ENCODE data around the gene CAMTA1. TPM values are rescaled to one million over a fixed set of nuclear protein-coding genes. Genes with fewer than 3 reads are reported as not detected.

CAMTA1 gene
- total RNA-seq, 2 experiments from 2014 or later, result 43.9 to 73.3 TPM

DNA sequence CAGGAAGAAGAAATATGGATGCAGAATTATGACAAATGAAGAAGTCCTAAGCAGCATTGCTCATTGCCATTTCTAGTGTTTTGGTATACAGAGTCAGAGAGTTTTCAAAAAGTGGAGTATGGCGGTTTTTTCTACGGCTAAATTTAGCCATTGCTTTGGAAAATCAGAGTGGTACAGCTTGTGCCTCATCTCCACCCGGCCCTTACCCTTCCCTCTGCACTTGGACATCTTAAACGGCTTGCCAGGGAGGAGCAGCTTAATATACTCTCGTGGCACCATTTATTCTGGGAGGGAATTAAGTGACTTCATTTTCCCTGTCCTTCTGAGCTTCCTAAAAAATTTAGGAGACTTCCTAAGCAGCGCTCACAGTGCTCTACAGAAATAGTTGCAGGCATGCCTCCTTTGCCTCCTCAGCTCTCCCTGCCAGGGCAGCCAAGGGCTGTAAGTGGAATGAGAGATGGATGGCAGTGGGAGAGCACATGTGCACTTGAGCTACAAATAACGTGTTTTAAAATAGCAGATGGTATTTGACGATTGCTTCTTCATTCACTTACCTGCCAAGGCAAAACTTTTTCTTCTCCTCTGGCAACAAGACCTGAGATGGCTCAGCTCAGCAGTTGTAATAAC is 934.3 kb downstream of the CAMTA1 start:
- TF ChIP-seq EZH2phosphoT487 (IDR thresholded peaks at IDR 0.05; ENCODE audit: borderline replicate concordance, low read depth, low read length), result no peak
- TF ChIP-seq, protein P1, sequence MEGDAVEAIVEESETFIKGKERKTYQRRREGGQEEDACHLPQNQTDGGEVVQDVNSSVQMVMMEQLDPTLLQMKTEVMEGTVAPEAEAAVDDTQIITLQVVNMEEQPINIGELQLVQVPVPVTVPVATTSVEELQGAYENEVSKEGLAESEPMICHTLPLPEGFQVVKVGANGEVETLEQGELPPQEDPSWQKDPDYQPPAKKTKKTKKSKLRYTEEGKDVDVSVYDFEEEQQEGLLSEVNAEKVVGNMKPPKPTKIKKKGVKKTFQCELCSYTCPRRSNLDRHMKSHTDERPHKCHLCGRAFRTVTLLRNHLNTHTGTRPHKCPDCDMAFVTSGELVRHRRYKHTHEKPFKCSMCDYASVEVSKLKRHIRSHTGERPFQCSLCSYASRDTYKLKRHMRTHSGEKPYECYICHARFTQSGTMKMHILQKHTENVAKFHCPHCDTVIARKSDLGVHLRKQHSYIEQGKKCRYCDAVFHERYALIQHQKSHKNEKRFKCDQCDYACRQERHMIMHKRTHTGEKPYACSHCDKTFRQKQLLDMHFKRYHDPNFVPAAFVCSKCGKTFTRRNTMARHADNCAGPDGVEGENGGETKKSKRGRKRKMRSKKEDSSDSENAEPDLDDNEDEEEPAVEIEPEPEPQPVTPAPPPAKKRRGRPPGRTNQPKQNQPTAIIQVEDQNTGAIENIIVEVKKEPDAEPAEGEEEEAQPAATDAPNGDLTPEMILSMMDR (conservative IDR thresholded peaks at IDR 0.05; ENCODE audit: low read length), result no peak
- H3K4me2 ChIP-seq (ENCODE audit: low read length), result no peak overlapping the region
- no peaks in the 10 kb centered on the region for H3K9me3 ChIP-seq (ENCODE audit: low read length)
- no TSS peak for BruUV-seq (replicated peaks)
- no peaks in the 10 kb centered on the region for H3K79me2 ChIP-seq (ENCODE audit: insufficient read depth, low read depth, low read length)
- DNase-seq (ENCODE audit: low spot score), result no peak
- H3K4me1 ChIP-seq (ENCODE audit: insufficient read depth, low read length, poor library complexity, severe bottlenecking), result no peaks in the 10 kb centered on the region
- H2AFZ ChIP-seq (ENCODE audit: low read length), result no peak overlapping the region
- ChIA-PET POLR2A (no interaction called here), CTCF (ENCODE audit: unreplicated experiment) (no interaction called here)
- no peak overlapping the region for H3K27ac ChIP-seq (ENCODE audit: low read depth, low read length, poor library complexity, severe bottlenecking)
- H3K9me2 ChIP-seq (ENCODE audit: insufficient read depth, low read length), result no peaks in the 10 kb centered on the region
- intact Hi-C loops (cut with micrococcal nuclease; ENCODE audit: unreplicated experiment), result no loop called here
- H3K36me3 ChIP-seq (ENCODE audit: insufficient read depth, low read length), result no peaks in the 10 kb centered on the region
- H4K20me1 ChIP-seq (ENCODE audit: insufficient read depth, low read length), result no peaks in the 10 kb centered on the region
- H3K4me3 ChIP-seq (ENCODE audit: low read depth, low read length, poor library complexity, severe bottlenecking), result no peak overlapping the region

DNA sequence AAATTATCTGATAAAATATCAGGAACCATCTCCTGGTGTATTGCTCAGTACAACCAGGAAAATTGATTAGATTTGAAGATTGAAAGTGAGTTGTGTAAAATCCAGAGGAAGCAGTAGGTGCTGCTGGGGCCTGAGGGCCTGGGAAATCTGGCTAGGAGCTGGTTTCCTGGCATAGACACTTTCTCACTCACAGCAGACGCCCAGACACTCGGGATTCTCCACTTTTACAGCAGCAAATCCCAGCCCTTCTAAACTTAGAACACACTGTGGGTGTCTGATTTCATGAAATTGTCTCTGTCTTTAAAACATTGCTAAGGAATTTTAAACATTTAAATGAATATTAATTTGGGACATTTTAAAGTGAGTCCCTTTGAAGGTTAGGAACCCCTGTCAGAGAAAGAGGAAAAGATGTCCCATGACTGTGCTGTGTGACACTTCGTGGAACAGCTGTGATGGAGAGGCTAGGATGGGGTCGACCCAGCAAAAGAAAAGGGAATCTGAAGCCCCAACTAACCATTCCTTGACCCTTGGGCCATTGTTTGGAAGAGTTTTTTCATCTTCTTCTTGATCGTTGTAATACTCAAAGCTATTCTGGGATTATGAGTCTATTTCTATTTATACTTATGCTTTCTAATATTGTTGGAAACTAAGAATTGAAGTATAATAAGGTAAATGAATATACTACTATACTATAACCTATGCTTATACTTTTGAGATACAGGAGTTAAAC is 936.9 kb downstream of the CAMTA1 start:
- intact Hi-C loops (cut with micrococcal nuclease; ENCODE audit: unreplicated experiment), result no loop called here
- POLR2A ChIA-PET, result no interaction called here
- no peaks in the 10 kb centered on the region for H3K4me1 ChIP-seq (ENCODE audit: insufficient read depth, low read length, poor library complexity, severe bottlenecking)
- no peak overlapping the region for H3K4me2 ChIP-seq (ENCODE audit: low read length)
- DNase-seq (ENCODE audit: low spot score), result no peak
- H2AFZ ChIP-seq (ENCODE audit: low read length), result no peak overlapping the region
- no peak overlapping the region for H3K4me3 ChIP-seq (ENCODE audit: low read depth, low read length, poor library complexity, severe bottlenecking)
- no TSS peak for BruUV-seq (replicated peaks)
- no peaks in the 10 kb centered on the region for H3K79me2 ChIP-seq (ENCODE audit: insufficient read depth, low read depth, low read length)
- no peaks in the 10 kb centered on the region for H3K9me3 ChIP-seq (ENCODE audit: low read length)
- no peaks in the 10 kb centered on the region for H3K9me2 ChIP-seq (ENCODE audit: insufficient read depth, low read length)
- no peaks in the 10 kb centered on the region for H4K20me1 ChIP-seq (ENCODE audit: insufficient read depth, low read length)
- TF ChIP-seq, protein P1 (conservative IDR thresholded peaks at IDR 0.05; ENCODE audit: low read length), result no peak
- no peak for TF ChIP-seq EZH2phosphoT487 (IDR thresholded peaks at IDR 0.05; ENCODE audit: borderline replicate concordance, low read depth, low read length)
- H3K27ac ChIP-seq (ENCODE audit: low read depth, low read length, poor library complexity, severe bottlenecking), result no peak overlapping the region
- CTCF ChIA-PET (ENCODE audit: unreplicated experiment), result no interaction called here
- no peaks in the 10 kb centered on the region for H3K36me3 ChIP-seq (ENCODE audit: insufficient read depth, low read length)

DNA sequence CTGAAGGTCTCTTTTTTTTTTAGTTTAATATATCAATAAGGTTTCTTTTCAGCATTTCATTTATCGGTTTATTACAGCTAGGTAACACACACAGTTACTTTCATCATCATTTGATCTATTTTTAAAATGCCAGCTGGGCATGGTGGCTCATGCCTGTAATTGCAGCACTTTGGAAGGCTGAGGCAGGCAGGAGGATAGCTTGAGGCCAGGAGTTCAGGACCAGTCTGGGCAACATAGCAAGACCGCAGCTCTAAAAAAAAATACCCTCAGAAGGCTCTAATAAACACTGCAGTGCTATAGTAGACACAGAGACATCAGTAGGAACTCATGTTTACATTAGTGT is 937.4 kb downstream of the CAMTA1 start:
- ChIA-PET POLR2A (no interaction called here), CTCF (ENCODE audit: unreplicated experiment) (no interaction called here)
- H3K4me3 ChIP-seq (ENCODE audit: low read depth, low read length, poor library complexity, severe bottlenecking), result no peak overlapping the region
- H3K9me2 ChIP-seq (ENCODE audit: insufficient read depth, low read length), result no peaks in the 10 kb centered on the region
- H3K79me2 ChIP-seq (ENCODE audit: insufficient read depth, low read depth, low read length), result no peaks in the 10 kb centered on the region
- no peaks in the 10 kb centered on the region for H3K9me3 ChIP-seq (ENCODE audit: low read length)
- BruUV-seq (replicated peaks), result no TSS peak
- no peak for TF ChIP-seq EZH2phosphoT487 (IDR thresholded peaks at IDR 0.05; ENCODE audit: borderline replicate concordance, low read depth, low read length)
- TF ChIP-seq, protein P1 (conservative IDR thresholded peaks at IDR 0.05; ENCODE audit: low read length), result no peak
- no peaks in the 10 kb centered on the region for H4K20me1 ChIP-seq (ENCODE audit: insufficient read depth, low read length)
- H2AFZ ChIP-seq (ENCODE audit: low read length), result no peak overlapping the region
- DNase-seq (ENCODE audit: low spot score), result no peak
- H3K36me3 ChIP-seq (ENCODE audit: insufficient read depth, low read length), result no peaks in the 10 kb centered on the region
- no peak overlapping the region for H3K4me2 ChIP-seq (ENCODE audit: low read length)
- H3K4me1 ChIP-seq (ENCODE audit: insufficient read depth, low read length, poor library complexity, severe bottlenecking), result no peaks in the 10 kb centered on the region
- no peak overlapping the region for H3K27ac ChIP-seq (ENCODE audit: low read depth, low read length, poor library complexity, severe bottlenecking)
- intact Hi-C loops (cut with micrococcal nuclease; ENCODE audit: unreplicated experiment), result no loop called here
